OCI-LY7 (cell line): ENCODE data around the gene SUPT16H. TPM values are rescaled to one million over a fixed set of nuclear protein-coding genes. Genes with fewer than 3 reads are reported as not detected.

ENCODE experiments used
- BruUV-seq: library from RNA; stranded (reverse); fragments of 400-500 nt; replicated peaks from 2 replicates; lab custom pipeline; 2021; lab: Mats Ljungman, UMichigan
- CTCF ChIA-PET: fragments of 300-600 bp; sonication (Branson Sonifier 250); formaldehyde crosslinking; loops from one replicate; lab custom pipeline; 2022; ENCODE audit warnings: antibody characterized with exemption; ENCODE audit not compliant: unreplicated experiment; lab: Charles Lee
- POLR2A ChIA-PET: fragments of 300-600 bp; sonication (Branson Sonifier 250); formaldehyde crosslinking; loops from one replicate; lab custom pipeline; 2022; ENCODE audit warnings: antibody characterized with exemption; lab: Charles Lee
- DNase-seq: peaks from one replicate; pipeline ENCODE4 v3.0.0-alpha.2; 2015; ENCODE audit warnings: low spot score
- H2AFZ ChIP-seq: fragments of 200-600 bp; sonication (generic), shearing (Covaris generic); 2 replicates; pipeline ENCODE4 v1.6.1; 2014; ENCODE audit warnings: mild to moderate bottlenecking, antibody characterized with exemption, low read length, moderate library complexity
- H3K27ac ChIP-seq: fragments of 200-600 bp; sonication (generic); 2 replicates; pipeline ENCODE4 v1.5.1; 2014; ENCODE audit warnings: mixed run types, low read depth, mild to moderate bottlenecking, moderate library complexity, low read length, inconsistent platforms; ENCODE audit not compliant: poor library complexity, severe bottlenecking
- H3K36me3 ChIP-seq: fragments of 200-600 bp; sonication (generic); 2 replicates; pipeline ENCODE4 v1.6.1; 2014; ENCODE audit warnings: mild to moderate bottlenecking, antibody characterized with exemption, low read length, moderate library complexity, mixed read lengths; ENCODE audit not compliant: insufficient read depth
- H3K4me1 ChIP-seq: fragments of 200-600 bp; sonication (generic); 2 replicates; pipeline ENCODE4 v1.5.1; 2014; ENCODE audit warnings: mild to moderate bottlenecking, low read length; ENCODE audit not compliant: insufficient read depth, poor library complexity, severe bottlenecking
- H3K4me2 ChIP-seq: fragments of 200-600 bp; sonication (generic); 2 replicates; pipeline ENCODE4 v1.6.1; 2014; ENCODE audit warnings: mild to moderate bottlenecking, low read length
- H3K4me3 ChIP-seq: fragments of 200-600 bp; sonication (generic); 2 replicates; pipeline ENCODE4 v1.5.1; 2014; ENCODE audit warnings: mild to moderate bottlenecking, low read depth, low read length; ENCODE audit not compliant: poor library complexity, severe bottlenecking
- H3K79me2 ChIP-seq: fragments of 200-600 bp; sonication (generic); 2 replicates; pipeline ENCODE4 v1.6.1; 2016; ENCODE audit warnings: low read depth, mild to moderate bottlenecking, low read length, moderate library complexity, mixed read lengths; ENCODE audit not compliant: insufficient read depth
- H3K9me2 ChIP-seq: fragments of 200-600 bp; sonication (generic); 2 replicates; pipeline ENCODE4 v1.6.1; 2016; ENCODE audit warnings: mild to moderate bottlenecking, low read length, mixed read lengths; ENCODE audit not compliant: insufficient read depth
- H3K9me3 ChIP-seq: fragments of 200-600 bp; sonication (generic); 2 replicates; pipeline ENCODE4 v1.6.1; 2014; ENCODE audit warnings: mild to moderate bottlenecking, mixed run types, low read length, mixed read lengths
- H4K20me1 ChIP-seq: fragments of 200-600 bp; sonication (generic); 2 replicates; pipeline ENCODE4 v1.6.1; 2014; ENCODE audit warnings: mild to moderate bottlenecking, antibody characterized with exemption, low read length, moderate library complexity, mixed read lengths; ENCODE audit not compliant: insufficient read depth
- EZH2phosphoT487 ChIP-seq: fragments of 200-600 bp; sonication (generic); IDR thresholded peaks from 2 replicates; pipeline ENCODE4 v1.6.1; 2018; ENCODE audit warnings: low read depth, borderline replicate concordance, mild to moderate bottlenecking, mixed run types, antibody characterized with exemption, low read length, moderate library complexity, mixed read lengths
- intact Hi-C: fragments of 100-400 bp; cut with micrococcal nuclease; formaldehyde crosslinking; loops from one replicate; pipeline ENCODE4 v1.10.0; 2022; ENCODE audit not compliant: unreplicated experiment
- total RNA-seq, 2 experiments: library from RNA; depleted of rRNA in 1 of 2; stranded (reverse); fragments of >200 nt in 1 of 2; shearing (Covaris generic) in 1 of 2; gene quantifications; 2 replicates each; pipeline ENCODE4 v1.2.3, GENCODE V29; 2014 to 2022
- TF ChIP-seq, protein P1 (sequence below): fragments of 200-600 bp; sonication (generic); conservative IDR thresholded peaks from 2 replicates; pipeline ENCODE4 v1.5.1; 2014; ENCODE audit warnings: mild to moderate bottlenecking, antibody characterized with exemption, low read length, moderate library complexity, mixed read lengths

The SUPT16H gene
- total RNA-seq, 2 experiments from 2014 or later = 100 to 151 TPM

DNA sequence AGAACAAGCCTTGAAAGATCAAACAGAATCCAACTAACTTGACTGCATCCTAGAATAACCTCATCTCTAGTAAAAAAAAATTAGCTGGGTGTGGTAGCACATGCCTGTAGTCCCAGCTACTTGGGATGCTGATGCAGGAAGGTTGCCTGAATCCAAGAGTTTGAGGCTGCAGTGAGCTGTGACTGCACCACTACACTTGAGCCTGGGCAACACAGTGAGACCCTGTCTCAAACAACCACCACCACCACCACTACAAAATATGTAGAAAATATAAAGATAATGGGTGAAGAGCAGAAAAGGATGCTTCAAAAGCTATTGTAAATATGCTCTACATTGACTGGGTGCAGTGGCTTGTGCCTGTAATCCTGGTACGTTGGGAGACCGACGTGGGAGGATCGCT is 27.3 kb downstream of the SUPT16H start:
- CTCF ChIA-PET = no interaction called here

DNA sequence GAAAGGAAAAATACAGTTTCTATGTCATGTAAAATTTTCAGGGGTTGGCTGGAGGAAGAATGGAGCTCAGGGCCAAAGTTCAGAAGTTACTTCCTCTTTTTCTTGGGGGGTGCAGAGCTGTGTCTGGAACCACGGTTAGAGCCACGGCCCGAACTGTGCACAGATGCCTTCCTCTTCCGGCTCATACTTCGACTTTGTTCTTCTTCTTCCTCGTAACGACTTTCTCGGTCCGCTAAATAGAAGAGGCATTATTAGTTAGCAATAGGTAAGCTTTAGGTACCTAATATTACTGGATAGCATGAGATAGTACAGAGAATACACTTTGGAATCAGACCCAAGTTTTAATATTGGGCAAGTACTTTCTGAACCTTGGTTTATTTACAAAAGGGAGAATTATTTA is 31.2 kb downstream of the SUPT16H start:
- no peak overlapping the region for H3K4me2 ChIP-seq
- no peak overlapping the region for H3K27ac ChIP-seq
- H3K4me3 ChIP-seq = no peak overlapping the region
- intact Hi-C loops = loop anchor here (5.0 kb wide), 1 partner anchor 45 kb away; no protein-coding TSS in a partner anchor
- no TSS peak for BruUV-seq
- H3K9me3 ChIP-seq = no peaks in the 10 kb centered on the region
- H4K20me1 ChIP-seq = no peaks in the 10 kb centered on the region
- TF ChIP-seq, protein P1, sequence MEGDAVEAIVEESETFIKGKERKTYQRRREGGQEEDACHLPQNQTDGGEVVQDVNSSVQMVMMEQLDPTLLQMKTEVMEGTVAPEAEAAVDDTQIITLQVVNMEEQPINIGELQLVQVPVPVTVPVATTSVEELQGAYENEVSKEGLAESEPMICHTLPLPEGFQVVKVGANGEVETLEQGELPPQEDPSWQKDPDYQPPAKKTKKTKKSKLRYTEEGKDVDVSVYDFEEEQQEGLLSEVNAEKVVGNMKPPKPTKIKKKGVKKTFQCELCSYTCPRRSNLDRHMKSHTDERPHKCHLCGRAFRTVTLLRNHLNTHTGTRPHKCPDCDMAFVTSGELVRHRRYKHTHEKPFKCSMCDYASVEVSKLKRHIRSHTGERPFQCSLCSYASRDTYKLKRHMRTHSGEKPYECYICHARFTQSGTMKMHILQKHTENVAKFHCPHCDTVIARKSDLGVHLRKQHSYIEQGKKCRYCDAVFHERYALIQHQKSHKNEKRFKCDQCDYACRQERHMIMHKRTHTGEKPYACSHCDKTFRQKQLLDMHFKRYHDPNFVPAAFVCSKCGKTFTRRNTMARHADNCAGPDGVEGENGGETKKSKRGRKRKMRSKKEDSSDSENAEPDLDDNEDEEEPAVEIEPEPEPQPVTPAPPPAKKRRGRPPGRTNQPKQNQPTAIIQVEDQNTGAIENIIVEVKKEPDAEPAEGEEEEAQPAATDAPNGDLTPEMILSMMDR = no peak
- no peak for TF ChIP-seq EZH2phosphoT487
- peak; percentile 6 for DNase-seq
- H3K79me2 ChIP-seq = no peaks in the 10 kb centered on the region
- no peaks in the 10 kb centered on the region for H3K9me2 ChIP-seq
- no peak overlapping the region for H2AFZ ChIP-seq
- H3K36me3 ChIP-seq = peaks cover 76% of the 10 kb centered on the region
- no peaks in the 10 kb centered on the region for H3K4me1 ChIP-seq
- POLR2A ChIA-PET = interaction anchor here (0.6 kb wide), 1 partner anchor 127 kb away, joined by 3 read pairs; no protein-coding TSS in a partner anchor
- CTCF ChIA-PET = no interaction called here

More for the DNA sequence above, 27.3 kb downstream of the SUPT16H start:
- Histone ChIP-seq H3K36me3 (peaks cover 96% of the 10 kb centered on the region), H3K79me2 (no peaks in the 10 kb centered on the region), H3K4me1 (no peaks in the 10 kb centered on the region), H3K9me3 (no peaks in the 10 kb centered on the region), H3K27ac (no peak overlapping the region), H2AFZ (no peak overlapping the region), H3K4me3 (no peak overlapping the region), H3K9me2 (no peaks in the 10 kb centered on the region), H3K4me2 (no peak overlapping the region), H4K20me1 (no peaks in the 10 kb centered on the region)
- TF ChIP-seq, protein P1 = no peak
- no peak for TF ChIP-seq EZH2phosphoT487
- no TSS peak for BruUV-seq
- POLR2A ChIA-PET = interaction anchor here (0.6 to 1.4 kb wide), 3 partner anchors 15 to 200 kb away, joined by 3 to 4 read pairs (median 3); no protein-coding TSS in a partner anchor
- no peak for DNase-seq
- intact Hi-C loops = no loop called here

DNA sequence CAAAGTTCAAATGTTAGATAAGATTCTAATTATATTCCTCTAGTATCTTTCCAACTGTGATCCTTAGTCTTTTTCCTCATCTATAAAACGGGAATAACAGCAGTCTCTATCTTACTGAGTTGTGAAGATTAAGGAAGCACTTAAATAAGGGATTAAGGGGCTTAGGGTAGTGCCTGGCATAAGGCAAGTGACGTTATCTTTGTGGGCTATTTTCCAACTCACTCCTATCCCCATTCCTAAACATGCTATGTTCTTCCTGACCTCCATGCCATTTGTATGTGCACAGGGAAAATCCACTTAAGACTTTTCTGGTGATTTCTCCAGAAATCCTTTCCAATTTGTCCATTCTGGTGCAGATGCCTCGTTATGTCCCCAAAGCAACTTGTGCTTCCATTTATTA is 33.3 kb downstream of the SUPT16H start:
- H2AFZ ChIP-seq = no peak overlapping the region
- H3K4me1 ChIP-seq = no peaks in the 10 kb centered on the region
- no peak for DNase-seq
- no peaks in the 10 kb centered on the region for H3K9me3 ChIP-seq
- H3K36me3 ChIP-seq = peaks cover 55% of the 10 kb centered on the region
- no TSS peak for BruUV-seq
- POLR2A ChIA-PET = interaction anchor here (0.6 kb wide), 1 partner anchor 74 kb away, joined by 3 read pairs; no protein-coding TSS in a partner anchor
- no peak overlapping the region for H3K4me2 ChIP-seq
- no peaks in the 10 kb centered on the region for H3K79me2 ChIP-seq
- no peaks in the 10 kb centered on the region for H4K20me1 ChIP-seq
- H3K9me2 ChIP-seq = no peaks in the 10 kb centered on the region
- H3K27ac ChIP-seq = no peak overlapping the region
- TF ChIP-seq EZH2phosphoT487 = no peak
- TF ChIP-seq, protein P1 = no peak
- CTCF ChIA-PET = no interaction called here
- H3K4me3 ChIP-seq = no peak overlapping the region
- intact Hi-C loops = loop anchor here (5.0 kb wide), 1 partner anchor 47 kb away; no protein-coding TSS in a partner anchor
